Pancreas (tissue), 10 donors: ENCODE data around the gene PHETA1. TPM values are rescaled to one million over a fixed set of nuclear protein-coding genes. Genes with fewer than 3 reads are reported as not detected.

ENCODE experiments used
- ATAC-seq, 4 donors: fragments of 200-7000 bp; cut with Tn5 transposase; one replicate each; pipeline versions ENCODE4 v1.8.0 to v1.9.1; 2020; ENCODE audit warnings: mild to moderate bottlenecking in 4 of 4, moderate library complexity in 4 of 4
- DNase-seq, 6 donors: peaks; one replicate each; pipeline ENCODE4 v3.0.0-alpha.2; 2020
- FAIRE-seq: peaks from 2 replicates; lab custom pipeline; 2012; peaks lifted over from hg19 to GRCh38; lab: Jason Lieb, UNC
- H3K27ac ChIP-seq, 4 donors: fragments of 200-600 bp; sonication (generic); 1 replicate in 3 of 4; 2 replicates in 1 of 4; pipeline versions ENCODE4 v1.5.0 to v1.8.0; 2020
- H3K27me3 ChIP-seq, 4 donors: fragments of 200-600 bp; one replicate each; pipeline ENCODE4 v1.8.0; 2021
- H3K36me3 ChIP-seq, 3 donors: fragments of 200-600 bp; sonication (generic) in 1 of 3; one replicate each; pipeline versions ENCODE4 v1.5.0 to v1.8.0; 2020 to 2021
- H3K4me1 ChIP-seq, 3 donors: fragments of 200-600 bp; one replicate each; pipeline ENCODE4 v1.8.0; 2021
- H3K4me3 ChIP-seq, 4 donors: fragments of 200-600 bp; sonication (generic) in 2 of 4; one replicate each; pipeline versions ENCODE4 v1.5.0 to v1.8.0; 2020 to 2021
- H3K9me3 ChIP-seq, 4 donors: fragments of 200-600 bp; one replicate each; pipeline ENCODE4 v1.8.0; 2021
- WGBS, 2 donors: extraction: QIAGEN DNeasy Blood & Tissue Kit; methylation state at CpG; one replicate each; pipeline ENCODE4 v1.1.7; 2013; 5-methylcytosine and 5-hydroxymethylcytosine counted together
- intact Hi-C, 3 donors: fragments of 100-400 bp; cut with DNase I; formaldehyde crosslinking; loops; one replicate each; pipeline versions ENCODE4 v1.11.1 to v1.14.2; 2022
- polyA plus RNA-seq, 2 donors: library from polyadenylated mRNA; stranded (reverse); fragments of 200-250 nt; gene quantifications; one replicate each; pipeline ENCODE4 v1.2.3, GENCODE V29; 2013
- total RNA-seq, 6 donors: library from RNA; stranded (reverse); fragmentation: NEBNext Ultra II Directional in 4 of 6; extraction: Animal tissue kit (Norgen Biotek cat#: 25700) in 4 of 6; gene quantifications; one replicate each; pipeline versions ENCODE4 v1.2.1 to v1.2.4, GENCODE V29; 2021 to 2023
- TF ChIP-seq, protein P1 (sequence below), 4 donors: fragments of 200-600 bp; sonication (generic) in 3 of 4; IDR thresholded peaks; one replicate each; pipeline versions ENCODE4 v1.5.0 to v1.8.0; 2021; ENCODE audit warnings: antibody characterized with exemption in 4 of 4
- donor health status: healthy with polysubstance abuse.
- donor health status: DM: no; HTN: no; CAD: no; lungs with moderate emphysema.
- donor health status: DM: no; HTN: no; CAD: no.
- donor health status: control.
- donor health status: control.
- donor health status: Bipolar disorder and iron deficiency.
- donor health status: DM: yes; HTN: yes; CAD: no.
- donor health status: DM: no; HTN: no; CAD: no.
- donor health status: DM: no; HTN: no; CAD: no.
- donor health status: DM: yes; HTN: yes; CAD: no.

Gene PHETA1
- total and polyA plus RNA-seq, 8 donors: 11.2 to 25.3 (median 18.6) TPM

DNA sequence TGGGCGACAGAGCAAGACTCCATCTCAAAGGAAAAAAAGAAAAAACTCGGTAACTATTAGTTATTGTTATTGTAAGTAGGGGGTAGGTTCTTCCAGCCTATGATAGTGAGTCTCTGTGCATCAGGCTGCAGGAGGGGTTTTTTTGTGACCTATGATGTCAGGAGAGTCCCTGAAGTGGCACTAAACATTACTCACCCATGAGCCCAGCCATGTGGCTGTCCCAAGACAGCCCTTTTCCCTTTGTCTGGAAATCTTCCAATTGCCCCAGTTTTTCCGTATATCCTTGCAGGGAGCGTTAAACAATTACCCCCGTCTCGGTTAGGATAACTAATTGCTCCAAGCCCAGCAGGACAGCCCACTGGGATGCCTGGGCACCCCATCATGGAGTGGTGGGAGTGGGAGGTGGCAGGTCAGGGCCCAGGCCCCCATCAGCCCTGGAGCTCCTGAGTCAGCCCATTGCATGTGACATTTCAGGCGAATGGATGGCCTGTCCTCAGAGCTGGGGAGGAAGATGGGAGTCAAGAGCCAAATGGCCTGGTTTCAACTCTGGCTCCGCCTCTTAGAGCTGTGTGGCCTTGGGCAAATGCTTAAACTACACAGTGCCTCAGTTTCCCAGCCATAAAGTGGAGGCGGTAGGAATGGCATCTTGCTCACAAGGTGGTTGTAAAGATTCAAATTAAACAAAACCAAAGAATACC, 16.4 kb downstream of the PHETA1 start:
- Histone ChIP-seq H3K36me3 (no peaks in the 10 kb centered on the region), H3K4me3 (no peak overlapping the region), H3K9me3 (no peaks in the 10 kb centered on the region), H3K4me1 (no peaks in the 10 kb centered on the region), H3K27ac (no peak overlapping the region), H3K27me3 (no peaks in the 10 kb centered on the region)
- intact Hi-C loops: no loop called here
- whole genome bisulfite sequencing, 2 donors: 75 to 78% methylated on average over 9 of the region's 9 CpGs
- DNase-seq (no peak), FAIRE-seq (no peak), ATAC-seq (no peak)
- TF ChIP-seq, protein P1, sequence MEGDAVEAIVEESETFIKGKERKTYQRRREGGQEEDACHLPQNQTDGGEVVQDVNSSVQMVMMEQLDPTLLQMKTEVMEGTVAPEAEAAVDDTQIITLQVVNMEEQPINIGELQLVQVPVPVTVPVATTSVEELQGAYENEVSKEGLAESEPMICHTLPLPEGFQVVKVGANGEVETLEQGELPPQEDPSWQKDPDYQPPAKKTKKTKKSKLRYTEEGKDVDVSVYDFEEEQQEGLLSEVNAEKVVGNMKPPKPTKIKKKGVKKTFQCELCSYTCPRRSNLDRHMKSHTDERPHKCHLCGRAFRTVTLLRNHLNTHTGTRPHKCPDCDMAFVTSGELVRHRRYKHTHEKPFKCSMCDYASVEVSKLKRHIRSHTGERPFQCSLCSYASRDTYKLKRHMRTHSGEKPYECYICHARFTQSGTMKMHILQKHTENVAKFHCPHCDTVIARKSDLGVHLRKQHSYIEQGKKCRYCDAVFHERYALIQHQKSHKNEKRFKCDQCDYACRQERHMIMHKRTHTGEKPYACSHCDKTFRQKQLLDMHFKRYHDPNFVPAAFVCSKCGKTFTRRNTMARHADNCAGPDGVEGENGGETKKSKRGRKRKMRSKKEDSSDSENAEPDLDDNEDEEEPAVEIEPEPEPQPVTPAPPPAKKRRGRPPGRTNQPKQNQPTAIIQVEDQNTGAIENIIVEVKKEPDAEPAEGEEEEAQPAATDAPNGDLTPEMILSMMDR (IDR thresholded peaks at IDR 0.05): no peak

DNA sequence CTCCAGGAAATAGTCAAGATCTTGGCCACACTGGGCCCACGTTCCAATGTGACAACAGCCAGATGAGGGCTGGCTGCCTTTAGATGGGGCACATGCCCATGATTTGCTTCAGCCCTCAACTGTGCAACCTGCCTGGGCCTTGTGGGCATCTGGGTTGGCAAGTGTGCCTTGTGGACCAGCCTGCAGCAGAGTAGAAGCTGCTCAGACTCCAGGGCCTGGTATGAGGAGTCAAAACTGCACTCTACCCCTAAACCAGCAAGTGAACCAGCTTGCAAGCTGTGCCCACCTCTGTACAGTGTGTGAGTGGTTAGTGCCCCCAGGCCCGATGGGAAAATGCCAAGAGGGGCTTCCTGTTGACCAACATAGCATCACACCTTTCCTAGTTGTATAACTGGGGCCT, 17.9 kb downstream of the PHETA1 start:
- Histone ChIP-seq H3K27me3 (no peaks in the 10 kb centered on the region), H3K4me1 (no peaks in the 10 kb centered on the region), H3K4me3 (no peak overlapping the region), H3K27ac (no peak overlapping the region), H3K9me3 (no peaks in the 10 kb centered on the region), H3K36me3 (no peaks in the 10 kb centered on the region)
- no peak for ATAC-seq
- 77 to 78% methylated on average over 2 of the region's 2 CpGs for WGBS, 2 donors
- TF ChIP-seq, protein P1 (IDR thresholded peaks at IDR 0.05): no peak
- no peak for FAIRE-seq
- intact Hi-C loops: no loop called here
- DNase-seq: no peak

DNA sequence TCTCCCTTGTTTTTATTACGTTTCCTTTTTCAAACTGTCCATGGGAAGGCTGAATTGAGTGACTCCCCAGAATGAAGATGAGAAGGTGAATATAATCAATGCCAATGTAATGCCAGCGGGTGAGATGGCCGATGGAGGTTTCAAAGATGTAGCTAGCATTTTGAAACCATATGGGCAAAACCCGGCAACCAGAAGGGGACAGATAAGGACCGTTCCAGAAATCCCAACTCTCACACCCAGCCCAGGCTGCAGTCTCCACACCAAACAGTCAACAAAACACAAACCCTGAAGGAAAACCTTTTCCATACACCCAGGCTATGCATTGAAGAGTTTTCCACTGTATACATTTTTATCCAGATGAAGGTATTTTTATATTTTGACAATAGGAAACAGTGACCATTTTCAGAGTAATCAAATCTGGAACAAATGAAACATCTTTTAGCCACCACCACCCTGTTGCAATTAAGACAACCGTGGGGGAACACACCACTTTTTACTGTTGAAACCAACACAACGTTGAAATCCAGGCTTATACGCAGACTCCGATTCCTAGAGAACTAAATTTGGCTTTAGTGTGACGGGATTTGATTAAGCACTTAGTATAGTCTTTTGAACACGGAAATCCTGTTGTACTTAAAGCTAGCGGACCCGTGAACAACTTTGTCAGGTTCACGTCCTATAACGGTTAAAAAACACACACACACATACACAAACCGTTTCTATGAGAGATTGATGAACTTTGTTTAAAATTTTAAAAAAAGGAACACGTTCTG, 19.0 kb downstream of the PHETA1 start:
- WGBS, 2 donors: 84 to 87% methylated on average over 17 of the region's 17 CpGs
- H3K27ac ChIP-seq: no peak overlapping the region
- TF ChIP-seq, protein P1 (IDR thresholded peaks at IDR 0.05): no peak
- intact Hi-C loops: no loop called here
- no peak for FAIRE-seq
- H3K27me3 ChIP-seq: no peaks in the 10 kb centered on the region
- H3K4me1 ChIP-seq: no peaks in the 10 kb centered on the region
- H3K9me3 ChIP-seq: no peaks in the 10 kb centered on the region
- DNase-seq: no peak
- no peak overlapping the region for H3K4me3 ChIP-seq
- H3K36me3 ChIP-seq: no peaks in the 10 kb centered on the region
- no peak for ATAC-seq

DNA sequence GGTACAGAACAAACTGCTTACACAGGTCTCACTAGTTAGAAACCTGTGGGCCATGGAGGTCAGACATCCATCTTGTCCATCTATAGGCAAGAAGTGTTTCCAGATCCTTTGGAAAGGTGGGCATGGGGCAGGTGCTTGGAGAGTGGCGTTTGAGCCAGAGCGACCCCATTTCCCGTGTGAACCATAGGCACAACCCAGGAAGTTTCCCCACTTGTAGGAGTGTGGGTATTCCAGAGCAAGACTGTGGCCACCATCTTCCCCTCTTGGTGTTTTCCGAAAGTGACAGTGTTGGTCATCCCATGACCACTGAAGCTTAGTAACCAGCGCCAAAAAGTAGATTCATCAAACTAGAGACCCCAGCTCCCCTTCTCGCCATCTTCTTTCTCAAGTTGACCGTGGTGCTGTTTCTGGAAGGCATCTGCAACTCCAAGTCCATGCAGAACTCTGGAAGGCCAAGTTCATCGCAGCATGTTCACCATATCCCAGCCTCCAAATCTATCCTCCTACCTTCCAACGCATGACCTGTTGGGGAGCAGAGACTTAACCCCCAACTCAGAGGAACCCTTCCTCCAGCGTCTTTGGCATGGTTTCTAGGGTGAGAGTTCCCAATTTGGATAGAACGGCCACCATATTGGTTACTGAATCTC, 19.7 kb downstream of the PHETA1 start:
- Histone ChIP-seq H3K27me3 (no peaks in the 10 kb centered on the region), H3K36me3 (no peaks in the 10 kb centered on the region), H3K4me1 (no peaks in the 10 kb centered on the region), H3K4me3 (no peak overlapping the region), H3K27ac (no peak overlapping the region), H3K9me3 (no peaks in the 10 kb centered on the region)
- intact Hi-C loops: no loop called here
- ATAC-seq (no peak), DNase-seq (no peak), FAIRE-seq (no peak)
- TF ChIP-seq, protein P1 (IDR thresholded peaks at IDR 0.05): no peak
- 79 to 88% methylated on average over 11 of the region's 11 CpGs for WGBS, 2 donors
